ENCODE results near the gene ZSWIM4.
"Not testable (repeated sequence)": the region's sequence is repeated elsewhere in the genome, so short reads cannot be mapped to it uniquely, and the experiment has no call there.

GRCh38 chr19:13852171-13852707 lies 57.0 kb downstream of the ZSWIM4 start:
- not testable (repeated sequence) for TF ChIP-seq CTCF, POLR2A (IDR thresholded peaks at IDR 0.05)
